Activated CD4-positive, alpha-beta T cell treated with anti-CD3 and anti-CD28 coated beads for 1 hour (primary cell): Measurements from ENCODE around the gene ONECUT3.

Experiments
- DNase-seq: peaks from one replicate; pipeline ENCODE4 v3.0.0-alpha.2; 2020

The ONECUT3 gene

GRCh38 chr19:1799695-1800342 is 46.5 kb downstream of the ONECUT3 start:
- no peak for DNase-seq

- DNase-seq, result no peak
Observed at GRCh38 chr19:1804858-1805257, 51.6 kb downstream of the ONECUT3 start.

GRCh38 chr19:1805401-1806183 is 52.3 kb downstream of the ONECUT3 start:
- DNase-seq, result no peak

GRCh38 chr19:1806184-1807029 is 53.1 kb downstream of the ONECUT3 start:
- DNase-seq, result no peak

- DNase-seq, result no peak
Observed at GRCh38 chr19:1807030-1807694, 53.9 kb downstream of the ONECUT3 start.

- DNase-seq, result no peak
Observed at GRCh38 chr19:1807695-1808394, 54.5 kb downstream of the ONECUT3 start.

- DNase-seq, result no peak
Observed at GRCh38 chr19:1808395-1808731, 55.1 kb downstream of the ONECUT3 start.

- no peak for DNase-seq
Observed at GRCh38 chr19:1809678-1810077, 56.4 kb downstream of the ONECUT3 start.

GRCh38 chr19:1810439-1811160 is 57.3 kb downstream of the ONECUT3 start:
- DNase-seq, result no peak

- peak; percentile 32 for DNase-seq
Observed at GRCh38 chr19:1811472-1811894, 58.2 kb downstream of the ONECUT3 start.

- no peak for DNase-seq
Observed at GRCh38 chr19:1811942-1812425, 58.7 kb downstream of the ONECUT3 start, which contains the start of gene ATP8B3. ATP8B3 (minus strand) TSS chr19:1812276; CDS start chr19:1811736, 540 bp downstream.

- DNase-seq, result peak; percentile 68
Observed at GRCh38 chr19:1812426-1813191, 59.3 kb downstream of the ONECUT3 start.

- DNase-seq, result no peak
Observed at GRCh38 chr19:1813192-1814182, 60.2 kb downstream of the ONECUT3 start.

- DNase-seq, result no peak
Observed at GRCh38 chr19:1814391-1814790, 61.1 kb downstream of the ONECUT3 start.

- no peak for DNase-seq
Observed at GRCh38 chr19:1814833-1815604, 61.7 kb downstream of the ONECUT3 start.

- DNase-seq, result no peak
Observed at GRCh38 chr19:1815605-1816529, 62.6 kb downstream of the ONECUT3 start.
